GM18508 (cell line): ENCODE data around the gene CTH.
"Not testable (repeated sequence)": the region's sequence is repeated elsewhere in the genome, so short reads cannot be mapped to it uniquely, and the experiment has no call there.

ENCODE experiments used
- ATAC-seq: cut with Tn5 transposase; IDR thresholded peaks from one replicate; pipeline ENCODE4 v1.9.1; 2021; ENCODE audit warnings: moderate number of reproducible peaks; ENCODE audit not compliant: insufficient read depth, unreplicated experiment

CTH gene

DNA sequence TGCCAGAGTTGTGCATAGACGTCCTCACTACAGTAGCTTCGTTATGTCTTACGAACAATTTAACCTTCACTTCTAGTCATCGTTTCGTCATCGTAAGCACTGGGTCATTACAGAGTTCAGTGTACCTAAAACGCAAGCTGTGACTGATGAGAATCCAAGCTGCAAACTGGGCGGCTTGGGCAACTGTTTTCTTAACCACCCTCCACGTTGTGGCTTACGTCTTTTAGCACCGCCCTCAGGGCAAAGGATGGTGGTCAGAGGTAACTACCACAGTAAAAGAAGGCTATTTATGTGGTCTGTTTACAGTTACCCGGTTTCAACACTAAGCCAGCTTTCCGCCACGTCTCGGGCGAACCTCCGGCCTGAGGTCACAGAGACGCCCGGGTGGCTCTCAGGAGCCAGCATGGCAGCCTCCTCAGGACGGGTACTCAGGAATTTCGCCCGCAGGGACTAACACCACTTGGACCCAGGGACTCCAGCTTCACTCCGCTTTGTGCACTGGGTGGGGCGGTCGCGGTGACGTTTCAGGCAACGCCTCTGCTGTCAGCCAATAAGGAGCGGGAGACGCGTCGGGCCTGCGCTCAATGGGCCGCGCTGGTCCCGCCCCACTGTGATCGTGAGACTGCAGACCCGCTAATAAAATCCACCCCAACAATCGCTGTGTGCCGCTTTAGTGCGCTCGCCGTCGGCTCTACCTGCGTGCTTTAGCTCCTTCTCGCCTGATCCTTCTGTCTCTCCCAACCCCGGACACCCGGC is at the start of gene CTH:
Gene CTH (plus strand): TSS at position 665 of the 756 bp plus-strand sequence. CDS start 148 bp downstream, outside the sequence.
- ATAC-seq: peak; percentile 85

DNA sequence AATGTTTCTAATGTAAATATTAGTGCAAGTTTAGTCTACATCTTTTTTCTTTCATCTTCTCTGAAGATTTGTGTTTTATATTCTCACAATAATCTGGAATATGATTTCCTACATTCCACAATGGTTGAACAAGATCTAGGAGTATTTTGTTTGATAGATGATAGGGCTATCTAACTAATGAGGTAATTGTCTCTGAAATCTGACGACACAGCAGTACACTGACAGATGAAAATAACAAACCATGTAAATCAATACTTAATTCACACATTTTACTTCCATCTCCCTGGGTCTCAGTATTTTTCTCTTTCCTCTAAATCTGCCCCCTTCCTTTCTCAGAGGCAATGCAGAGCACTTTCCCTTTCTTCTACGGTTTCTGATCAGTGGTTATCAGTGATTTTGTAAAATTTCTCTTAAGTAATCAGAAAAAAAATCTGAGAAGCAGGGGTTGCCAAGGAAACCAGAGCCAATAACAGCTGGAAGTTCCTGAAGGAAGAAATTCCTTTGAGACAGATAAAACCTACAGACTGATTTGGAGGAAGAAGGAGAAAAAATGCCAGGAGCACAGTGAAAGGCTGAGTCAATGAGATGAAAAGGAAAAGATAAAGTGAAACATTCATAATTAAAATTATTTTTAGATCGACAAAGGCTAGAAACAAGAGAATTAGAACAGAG is 49.2 kb upstream of the CTH start:
- no peak for ATAC-seq

DNA sequence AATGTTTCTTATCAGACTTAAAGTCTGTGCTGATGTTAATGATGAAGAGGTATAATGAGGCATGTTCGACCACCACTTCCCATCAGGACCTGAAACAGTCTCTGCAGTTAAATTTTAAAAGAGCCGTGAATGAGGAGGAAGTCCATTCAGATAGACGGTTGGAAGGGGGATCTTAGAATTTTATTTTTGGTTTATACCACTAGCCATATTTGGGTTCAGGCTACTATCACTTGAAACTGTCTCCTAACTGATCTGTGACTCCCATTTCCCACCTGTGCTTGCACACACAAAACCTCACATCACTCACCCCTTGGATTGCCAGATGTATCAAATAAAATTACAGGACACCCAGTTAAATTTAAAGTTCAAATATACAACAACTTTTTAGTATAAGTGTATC is 46.6 kb upstream of the CTH start:
- ATAC-seq: no peak

DNA sequence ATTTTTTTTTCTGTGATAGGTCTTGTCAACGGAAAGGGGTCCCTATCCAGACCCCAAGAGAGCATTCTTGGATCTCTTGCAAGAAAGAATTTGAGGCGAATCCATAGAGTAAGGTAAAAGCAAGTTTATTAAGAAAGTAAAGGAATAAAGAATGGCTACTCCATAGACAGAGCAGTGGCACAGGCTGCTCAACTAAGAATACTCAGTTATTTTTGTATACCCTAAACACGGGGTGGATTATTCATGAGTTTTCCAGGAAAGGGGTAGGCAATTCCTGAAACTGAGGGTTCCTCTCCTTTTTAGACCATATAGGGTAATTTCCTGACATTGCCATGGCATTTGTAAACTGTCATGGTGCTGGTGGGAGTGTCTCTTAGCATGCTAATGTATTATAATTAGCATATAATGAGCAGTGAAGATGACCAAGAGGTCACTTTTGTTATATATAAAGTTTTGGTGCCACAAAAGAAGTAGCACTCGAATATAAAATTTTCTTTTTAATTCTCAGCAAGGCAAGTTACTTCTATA is 44.6 kb upstream of the CTH start:
- not testable (repeated sequence) for ATAC-seq

DNA sequence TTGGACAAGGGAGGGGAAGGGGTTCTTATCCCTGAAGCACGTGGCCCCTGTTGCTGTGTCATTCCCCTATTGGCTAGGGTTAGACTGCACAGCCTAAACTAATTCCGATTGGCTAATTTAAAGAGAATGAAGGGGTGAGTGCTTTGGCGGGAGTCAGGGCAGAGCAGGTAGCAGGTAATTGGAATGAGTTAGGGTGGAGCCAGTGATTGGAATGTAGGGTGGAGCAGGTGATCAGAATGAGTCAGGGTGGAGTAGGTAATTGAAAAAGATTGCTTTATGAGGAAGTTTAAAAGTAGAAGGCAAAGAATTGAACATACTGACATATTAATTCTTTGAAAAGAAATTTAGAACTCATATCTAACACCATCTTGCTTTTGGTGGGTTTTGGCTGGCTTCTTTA is 44.1 kb upstream of the CTH start:
- not testable (repeated sequence) for ATAC-seq

DNA sequence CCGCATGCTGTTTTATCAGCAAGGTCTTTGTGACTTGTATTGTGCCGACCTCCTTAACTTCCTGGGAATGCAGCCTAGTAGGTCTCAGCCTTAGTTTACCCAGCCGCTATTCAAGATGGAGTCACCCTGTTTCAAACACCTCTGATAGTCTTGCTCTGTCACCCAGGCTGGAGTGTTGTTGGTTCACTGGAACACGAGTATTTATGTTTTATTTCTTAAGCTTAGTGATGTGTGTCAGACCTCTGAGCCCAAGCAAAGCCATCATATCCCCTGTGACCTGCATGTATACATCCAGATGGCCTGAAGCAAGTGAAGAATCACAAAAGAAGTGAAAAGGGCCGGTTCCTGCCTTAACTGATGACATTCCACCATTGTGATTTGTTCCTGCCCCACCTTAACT is 43.7 kb upstream of the CTH start:
- not testable (repeated sequence) for ATAC-seq

DNA sequence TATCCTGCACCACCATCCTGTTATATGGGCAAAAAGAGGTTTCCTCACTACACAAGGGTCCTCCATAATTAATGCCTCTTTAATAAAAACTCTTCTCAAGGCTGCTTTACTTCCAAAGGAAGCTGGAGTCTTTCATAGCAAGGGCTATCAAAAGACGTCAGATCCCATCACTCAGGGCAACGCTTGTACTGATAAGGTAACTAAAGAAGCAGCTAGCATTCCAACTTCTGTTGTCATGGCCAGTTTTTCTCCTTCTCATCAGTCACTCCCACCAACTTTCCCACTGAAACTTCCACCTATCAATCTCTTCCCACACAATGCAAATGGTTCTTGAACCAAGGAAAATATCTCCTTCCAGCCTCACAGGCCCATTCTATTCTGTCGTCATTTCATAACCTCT is 39.5 kb upstream of the CTH start:
- ATAC-seq: not testable (repeated sequence)

DNA sequence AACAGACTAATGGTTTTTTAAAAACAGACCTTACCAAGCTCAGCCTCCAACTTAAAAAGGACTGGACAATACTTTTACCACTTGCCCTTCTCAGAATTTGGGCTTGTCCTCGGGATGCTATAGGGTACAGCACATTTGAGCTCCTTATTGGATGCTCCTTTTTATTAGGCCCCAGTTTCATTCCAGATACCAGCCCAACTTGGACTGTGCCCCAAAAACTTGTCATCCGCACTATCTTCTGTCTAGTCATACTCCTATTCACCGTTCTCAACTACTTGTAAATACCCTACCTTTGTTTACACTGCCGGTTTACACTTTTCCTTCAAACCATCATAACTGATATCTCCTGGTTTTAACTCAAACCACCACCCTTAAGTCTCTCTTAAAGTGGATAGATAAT is 38.6 kb upstream of the CTH start:
- no peak for ATAC-seq

DNA sequence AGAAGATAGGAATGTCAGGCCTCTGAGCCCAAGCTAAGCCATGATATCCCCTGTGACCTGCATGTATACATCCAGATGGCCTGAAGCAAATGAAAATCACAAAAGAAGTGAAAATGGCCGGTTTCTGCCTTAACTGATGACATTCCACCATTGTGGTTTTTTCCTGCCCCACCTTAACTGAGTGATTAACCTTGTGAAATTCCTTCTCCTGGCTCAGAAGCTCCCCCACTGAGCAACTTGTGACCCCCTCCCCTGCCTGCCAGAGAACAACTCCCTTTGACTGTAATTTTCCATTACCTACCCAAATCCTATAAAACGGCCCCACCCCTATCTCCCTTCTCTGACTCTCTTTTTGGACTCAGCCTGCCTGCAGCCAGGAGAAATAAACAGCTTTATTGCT is 37.5 kb upstream of the CTH start:
- ATAC-seq: not testable (repeated sequence)

DNA sequence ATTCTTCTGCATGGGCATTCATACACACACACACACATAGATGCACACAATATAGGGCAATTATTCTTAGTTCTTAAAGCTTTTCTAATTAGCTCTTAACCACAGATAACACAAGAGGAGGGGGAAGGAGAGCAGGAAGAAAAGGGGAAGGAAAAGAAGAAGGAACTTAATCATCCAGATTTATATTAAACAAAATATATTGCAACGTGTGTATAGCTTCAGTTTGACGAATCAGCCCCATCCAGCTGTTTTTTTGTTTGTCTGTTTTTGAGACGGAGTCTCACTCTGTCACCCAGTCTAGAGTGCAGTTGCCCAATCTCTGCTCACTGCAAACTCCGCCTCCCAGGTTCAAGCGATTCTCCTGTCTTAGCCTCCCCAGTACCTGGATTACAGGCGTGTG is 34.9 kb upstream of the CTH start:
- ATAC-seq: no peak

DNA sequence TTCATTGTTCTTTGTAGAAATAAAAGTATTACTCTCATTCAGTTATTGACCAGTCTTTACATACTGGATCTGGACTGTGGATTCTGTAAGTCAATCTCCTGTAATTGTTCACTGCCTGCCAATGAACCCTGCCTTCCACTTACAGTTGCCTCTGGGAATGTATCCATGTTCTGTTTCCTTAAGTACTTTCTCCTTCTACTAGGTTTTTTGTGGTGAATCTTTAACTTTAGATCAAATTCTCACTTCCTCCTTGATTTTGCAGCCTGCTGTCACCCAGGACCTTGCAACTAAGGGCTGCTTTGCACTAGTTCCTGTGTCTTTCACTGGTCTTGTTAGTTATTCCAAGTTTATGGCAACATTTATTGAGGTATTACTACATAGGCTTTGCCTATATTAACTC is 28.4 kb upstream of the CTH start:
- peak; percentile 51 for ATAC-seq

DNA sequence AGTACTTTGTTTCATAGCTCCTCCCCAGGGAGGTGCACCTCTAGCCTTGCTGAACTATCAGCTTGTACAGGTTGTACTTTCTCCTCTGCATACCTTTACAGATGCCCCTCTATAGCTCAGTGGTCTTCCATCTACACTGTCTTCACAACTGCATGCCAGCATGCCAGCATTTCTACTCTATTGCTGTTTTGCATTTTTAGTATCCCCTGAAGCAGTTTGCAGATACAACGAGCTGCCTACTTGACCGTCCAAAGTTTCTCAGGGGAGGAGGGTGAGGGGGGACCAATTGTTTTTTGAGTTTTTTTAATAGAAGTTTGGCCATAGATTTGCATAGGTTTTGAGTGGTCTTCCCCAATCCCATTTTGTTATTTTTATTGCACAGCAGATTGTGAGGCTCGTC is 27.6 kb upstream of the CTH start:
- no peak for ATAC-seq

DNA sequence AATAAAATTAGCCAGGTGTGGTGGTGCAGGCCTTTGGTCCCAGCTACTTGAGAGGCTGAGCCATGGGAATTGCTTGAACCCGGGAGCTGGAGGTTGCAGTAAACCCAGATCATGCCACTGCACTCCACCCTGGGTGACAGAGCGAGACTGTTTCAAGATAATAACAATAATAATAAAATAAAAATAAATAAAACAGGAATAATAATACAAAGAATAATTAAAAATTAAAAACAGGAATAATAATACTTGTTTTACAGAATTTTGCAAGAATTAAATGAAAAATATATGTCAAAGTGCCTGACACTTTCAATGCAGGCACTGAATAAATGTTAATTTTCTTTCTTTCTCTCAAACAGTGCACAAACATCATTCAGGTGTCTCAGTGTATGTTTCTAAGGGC is 26.5 kb upstream of the CTH start:
- no peak for ATAC-seq

DNA sequence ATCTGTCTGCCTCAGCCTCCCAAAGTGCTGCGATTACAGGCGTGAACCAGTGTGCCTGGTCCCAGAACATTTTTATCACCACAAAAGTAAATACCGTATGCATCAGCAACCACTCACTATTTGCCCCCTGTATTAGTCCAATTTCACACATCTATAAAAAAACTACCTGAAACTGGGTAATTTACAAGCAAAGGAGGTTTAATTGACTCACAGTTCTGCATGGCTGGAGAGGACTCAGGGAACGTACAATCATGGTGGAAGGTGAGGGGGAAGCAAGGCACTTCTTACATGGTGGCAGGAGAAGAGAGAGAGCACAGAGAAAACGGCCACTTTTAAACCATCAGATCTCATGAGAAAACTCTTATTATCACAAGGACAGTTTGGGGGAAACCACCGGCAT is 25.6 kb upstream of the CTH start:
- no peak for ATAC-seq

DNA sequence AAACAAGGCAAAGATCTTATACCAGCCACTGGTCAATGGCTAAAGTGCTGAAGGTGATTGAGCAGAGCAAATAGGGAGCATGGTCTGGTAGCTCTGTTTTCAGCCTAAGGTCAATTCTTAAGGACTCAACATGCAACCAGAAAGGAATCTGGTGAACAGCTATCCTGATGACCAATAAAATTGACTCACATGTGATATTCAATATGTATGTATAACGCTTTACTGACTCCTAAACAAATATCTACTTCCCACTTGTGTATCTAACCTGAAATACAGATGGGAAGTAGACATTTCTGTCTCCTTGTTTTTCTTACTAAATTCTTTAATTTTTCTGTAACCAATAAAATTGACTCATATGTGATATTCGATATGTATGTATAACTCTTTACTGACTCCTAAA is 24.9 kb upstream of the CTH start:
- no peak for ATAC-seq

DNA sequence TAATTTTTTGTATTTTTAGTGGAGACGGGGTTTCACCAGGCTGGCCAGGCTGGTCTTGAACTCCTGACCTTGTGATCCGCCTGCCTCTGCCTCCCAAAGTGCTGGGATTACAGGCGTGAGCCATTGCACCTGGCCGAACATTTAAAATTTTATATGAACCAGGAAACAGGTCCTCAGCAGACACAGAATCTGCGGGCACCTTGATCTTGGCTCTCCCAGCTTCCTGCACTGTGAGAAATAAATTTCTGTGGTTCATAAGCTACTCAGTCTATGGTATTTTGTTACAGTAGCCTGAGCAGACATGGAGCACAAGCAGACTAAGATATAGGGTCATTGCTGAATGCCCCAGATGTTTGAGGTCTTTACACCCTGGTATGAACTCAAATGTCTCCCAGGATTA is 23.6 kb upstream of the CTH start:
- no peak for ATAC-seq

DNA sequence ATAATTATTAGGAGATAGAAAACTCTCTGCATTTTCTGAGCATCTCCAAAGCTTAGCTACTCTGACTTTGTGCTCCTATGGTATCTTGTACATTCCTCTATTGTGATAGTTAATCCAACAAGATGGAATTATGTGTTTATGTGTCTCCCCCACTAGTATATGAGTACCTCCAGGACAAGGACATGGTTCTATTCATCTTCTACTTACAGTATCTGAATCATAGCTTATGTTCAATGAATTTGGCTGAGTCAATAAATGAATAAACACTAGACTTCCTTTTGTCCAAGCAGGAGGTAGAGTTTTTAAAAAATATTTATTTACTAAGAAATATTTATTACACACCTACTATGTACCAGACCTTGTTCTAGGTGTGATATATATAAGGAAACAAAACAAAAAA is 18.4 kb upstream of the CTH start:
- no peak for ATAC-seq

DNA sequence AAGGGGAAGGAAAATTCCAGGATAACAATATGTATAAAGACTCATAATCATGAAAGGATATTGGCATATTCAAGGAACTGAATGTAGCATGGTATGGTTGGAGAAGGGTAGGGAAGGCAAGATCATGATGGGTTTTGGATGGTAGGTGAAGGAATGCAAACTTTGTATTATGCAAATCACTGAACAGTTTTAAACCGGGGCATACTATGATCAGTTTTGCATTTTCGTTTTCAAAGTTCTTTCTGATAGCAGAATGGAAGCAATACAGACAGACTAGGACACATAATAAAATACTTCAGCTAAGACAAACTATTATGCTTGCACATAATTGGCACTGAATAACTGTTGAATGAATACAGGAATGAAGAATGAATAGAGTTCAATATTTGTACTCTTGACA is 14.5 kb upstream of the CTH start:
- no peak for ATAC-seq

DNA sequence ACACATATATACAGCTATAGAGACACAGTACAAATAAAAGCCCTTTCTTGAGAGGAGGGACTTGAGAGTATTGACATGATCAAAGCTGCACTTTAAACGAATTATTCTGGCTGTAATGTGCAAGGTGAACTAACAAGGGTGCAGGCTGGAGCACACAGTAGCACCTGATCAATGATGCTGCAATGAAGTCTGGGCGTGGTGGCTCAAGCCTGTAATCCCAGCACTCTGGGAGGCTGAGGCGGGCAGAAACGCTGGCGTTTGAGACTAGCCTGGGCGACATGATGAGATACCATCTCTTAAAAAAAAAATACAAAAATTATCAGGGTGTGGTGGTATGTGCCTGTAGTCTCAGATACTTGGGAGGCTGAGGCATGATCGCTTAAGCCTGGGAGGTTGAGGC is 14.1 kb upstream of the CTH start:
- no peak for ATAC-seq

DNA sequence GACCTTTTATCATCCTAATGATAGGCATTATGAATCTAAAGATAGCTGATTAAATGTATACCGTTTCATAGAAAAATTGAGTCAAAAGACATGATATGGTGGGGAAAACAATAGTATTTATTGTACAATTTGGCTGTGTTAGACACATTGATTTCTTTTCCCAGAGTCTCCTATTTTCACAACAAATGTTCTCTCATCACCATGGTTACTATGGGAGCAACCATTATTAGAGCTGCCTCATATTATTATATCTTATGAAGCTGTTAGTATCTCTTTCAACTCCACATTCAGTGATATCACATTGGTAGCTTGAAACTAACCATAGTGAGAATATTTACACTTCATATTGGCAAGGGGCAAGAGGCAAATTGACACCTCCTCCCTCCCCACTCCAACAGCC is 10.7 kb upstream of the CTH start:
- ATAC-seq: no peak

DNA sequence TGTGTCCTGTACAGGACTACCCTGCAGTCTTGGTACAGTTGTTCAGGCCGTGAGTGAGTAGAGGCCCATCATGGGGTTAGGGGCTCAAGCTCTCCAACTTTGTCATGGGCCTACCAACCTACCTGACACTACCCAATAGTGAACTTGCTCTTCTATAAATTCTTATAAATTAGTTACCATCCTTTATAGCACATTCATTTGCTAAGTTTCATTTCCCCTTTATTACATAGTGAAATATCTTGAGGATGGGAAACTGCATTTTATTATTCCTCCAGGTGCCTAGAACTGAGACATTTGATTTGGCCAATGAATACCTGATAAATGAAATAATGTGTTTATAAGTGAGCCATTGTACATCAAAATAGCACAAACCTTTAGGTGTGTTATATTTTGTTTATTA is 9.1 kb upstream of the CTH start:
- no peak for ATAC-seq

DNA sequence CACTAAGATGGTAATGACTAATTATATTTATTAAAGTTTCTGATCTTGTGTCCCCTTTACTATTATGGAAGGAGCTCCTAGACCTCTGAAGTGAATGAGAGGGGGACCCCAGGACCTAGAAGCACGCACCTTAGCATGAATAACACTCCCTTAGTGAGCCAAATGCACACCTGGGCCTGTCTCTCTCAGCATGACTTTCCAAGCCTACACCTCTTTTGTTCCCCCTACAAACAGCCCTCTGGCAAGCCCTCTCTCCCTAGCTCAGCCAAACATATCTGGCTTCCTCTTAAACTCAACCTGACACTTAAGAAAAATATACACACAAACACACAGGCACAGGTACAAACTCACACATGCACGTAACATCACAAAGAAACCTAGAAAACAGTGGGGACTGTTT is 7.3 kb upstream of the CTH start:
- no peak for ATAC-seq
